Measurements from ENCODE around the gene TBC1D19.

TBC1D19 gene

DNA sequence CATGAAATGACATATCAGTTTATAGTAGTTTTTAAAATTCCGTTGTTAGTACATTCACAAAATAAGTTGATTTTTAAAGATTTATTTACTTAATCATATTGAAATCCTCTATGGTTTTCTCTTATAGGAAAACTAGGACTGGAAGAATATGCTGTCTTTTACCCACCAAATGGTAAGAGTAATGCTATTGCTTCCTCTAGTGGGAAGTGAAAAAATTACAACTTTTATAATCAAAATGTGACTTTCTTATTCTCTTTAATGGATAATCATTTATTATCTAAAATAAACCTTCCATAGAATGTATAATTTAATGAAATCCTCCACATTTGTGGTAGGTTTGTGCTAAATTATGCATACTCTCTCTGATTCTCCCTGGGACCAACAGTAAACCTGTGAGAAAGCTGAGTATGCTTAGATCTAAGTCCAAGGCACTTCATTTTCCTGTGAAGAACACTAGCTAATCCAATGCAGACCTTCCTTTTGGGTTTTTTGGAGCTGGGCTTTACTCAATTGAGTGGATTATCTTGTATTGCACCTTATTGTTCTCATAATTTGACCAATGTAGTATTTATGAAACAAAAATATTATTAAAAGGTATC is 136.2 kb downstream of the TBC1D19 start:
- DNase-seq = peak; percentile 24
- in situ Hi-C loops (cut with MboI; ENCODE audit: low pct_unique_long_range_greater_than_20kb, low sequenced_read_pairs) = no loop called here

DNA sequence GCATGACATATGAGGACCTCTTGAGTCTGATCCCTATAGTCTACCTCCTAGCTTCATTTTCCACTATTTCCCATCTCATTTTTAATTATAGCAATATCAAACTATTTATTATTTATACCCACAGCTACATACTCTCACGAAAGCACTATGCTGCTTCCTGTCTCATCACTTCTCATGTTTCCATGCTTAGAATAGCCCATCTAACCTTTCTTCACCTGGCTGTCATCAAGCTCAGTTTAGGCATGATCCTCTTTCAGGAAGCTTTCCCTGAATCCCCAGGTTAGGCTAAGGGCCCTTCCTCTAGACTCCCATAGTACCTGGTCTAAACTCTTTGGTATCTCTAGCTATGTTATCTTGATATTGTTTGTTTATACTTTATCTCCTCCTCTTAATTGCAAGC is 137.8 kb downstream of the TBC1D19 start:
- no peak for DNase-seq
- in situ Hi-C loops (cut with MboI; ENCODE audit: low pct_unique_long_range_greater_than_20kb, low sequenced_read_pairs) = no loop called here

DNA sequence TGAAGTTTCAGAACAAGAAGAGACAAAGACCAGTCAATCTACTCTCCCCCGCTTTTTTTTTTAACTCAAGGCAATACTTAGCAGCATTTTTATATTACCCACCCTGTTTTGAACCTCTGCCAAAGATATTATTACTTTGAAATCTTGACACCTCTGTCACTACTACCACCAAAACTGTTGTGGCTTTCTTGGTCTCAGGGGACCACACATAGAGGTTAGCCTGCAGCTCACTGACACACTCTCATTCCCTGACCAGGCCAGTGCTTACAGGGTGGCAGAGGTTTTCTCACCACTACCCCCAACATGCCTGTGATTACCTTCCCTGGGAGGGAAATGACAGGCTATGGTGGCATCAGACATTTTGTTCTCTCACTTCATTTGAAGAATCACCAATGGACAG is 139.3 kb downstream of the TBC1D19 start:
- no peak for DNase-seq
- in situ Hi-C loops (cut with MboI; ENCODE audit: low pct_unique_long_range_greater_than_20kb, low sequenced_read_pairs) = no loop called here

DNA sequence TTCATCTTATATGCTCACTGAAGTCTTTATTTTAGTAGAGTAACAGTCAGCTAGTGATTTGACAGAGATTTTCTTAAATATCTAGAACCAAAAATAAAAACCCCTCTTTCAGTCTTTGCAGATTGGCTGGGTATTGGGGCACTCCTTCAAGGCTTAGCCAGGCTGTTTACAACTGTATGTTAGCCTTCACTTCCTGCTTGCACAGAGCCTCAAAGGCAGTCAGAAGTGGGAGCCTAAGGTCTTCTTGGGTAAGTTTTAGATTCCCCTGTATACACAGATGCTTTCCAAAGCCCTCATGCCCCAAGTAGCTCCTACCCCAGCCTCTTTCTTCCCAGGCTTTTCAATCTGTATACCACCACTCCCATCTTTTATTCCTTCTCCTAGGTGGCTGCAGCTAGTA is 140.7 kb downstream of the TBC1D19 start:
- no peak for DNase-seq
- in situ Hi-C loops (cut with MboI; ENCODE audit: low pct_unique_long_range_greater_than_20kb, low sequenced_read_pairs) = no loop called here

DNA sequence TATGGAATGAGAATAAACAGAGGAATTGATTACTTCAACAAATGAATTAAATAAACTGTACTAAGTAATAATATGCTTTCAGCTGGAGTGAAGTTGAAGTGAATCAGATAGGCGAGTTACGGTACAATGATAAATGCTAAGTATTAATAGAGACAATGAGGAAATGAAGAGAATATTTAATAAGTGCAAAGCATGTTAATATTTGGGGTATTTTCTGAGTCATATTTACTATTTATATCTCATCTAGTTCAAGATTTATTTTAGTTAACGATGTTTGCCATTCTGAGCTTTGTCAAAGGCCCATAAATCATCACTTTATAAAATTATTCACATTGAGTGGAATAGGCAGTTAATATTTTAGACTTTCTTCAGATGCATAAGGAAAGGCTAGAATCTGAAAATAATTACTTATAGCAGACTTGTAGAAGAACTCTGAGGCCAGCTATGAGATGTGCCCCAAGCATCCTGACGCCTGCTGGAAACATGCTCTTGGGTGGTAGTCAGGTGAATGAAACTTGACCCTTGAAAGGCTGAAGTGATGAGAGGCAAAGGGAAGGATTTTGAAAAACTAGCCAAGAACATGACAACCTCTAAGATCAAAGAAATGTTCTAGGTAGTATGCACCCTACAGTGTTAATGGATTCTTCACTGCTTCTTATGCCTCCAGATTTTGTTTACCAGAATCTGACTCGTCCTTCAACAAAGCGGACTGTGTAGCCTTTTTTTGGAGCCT is 142.9 kb downstream of the TBC1D19 start:
- no peak for DNase-seq
- in situ Hi-C loops (cut with MboI; ENCODE audit: low pct_unique_long_range_greater_than_20kb, low sequenced_read_pairs) = no loop called here

DNA sequence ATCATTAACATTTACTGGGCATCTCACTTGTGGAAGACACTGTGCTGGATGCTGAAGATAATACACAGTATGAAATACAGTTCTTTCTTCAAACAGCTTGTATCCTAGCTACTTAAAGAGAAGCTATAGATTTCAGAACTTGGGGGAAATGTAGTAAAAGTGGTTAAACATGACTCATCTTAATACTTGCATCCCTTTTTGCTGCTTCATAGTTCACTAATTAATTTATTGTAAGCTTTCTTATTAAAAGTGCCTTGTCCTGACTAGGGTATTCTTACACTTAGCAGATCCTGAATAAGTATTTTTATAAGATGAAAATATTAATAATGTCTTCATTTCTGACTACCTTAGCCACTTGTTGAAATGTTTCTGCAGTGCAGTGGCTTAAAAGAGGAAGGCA is 144.0 kb downstream of the TBC1D19 start:
- no peak for DNase-seq
- in situ Hi-C loops (cut with MboI; ENCODE audit: low pct_unique_long_range_greater_than_20kb, low sequenced_read_pairs) = no loop called here

DNA sequence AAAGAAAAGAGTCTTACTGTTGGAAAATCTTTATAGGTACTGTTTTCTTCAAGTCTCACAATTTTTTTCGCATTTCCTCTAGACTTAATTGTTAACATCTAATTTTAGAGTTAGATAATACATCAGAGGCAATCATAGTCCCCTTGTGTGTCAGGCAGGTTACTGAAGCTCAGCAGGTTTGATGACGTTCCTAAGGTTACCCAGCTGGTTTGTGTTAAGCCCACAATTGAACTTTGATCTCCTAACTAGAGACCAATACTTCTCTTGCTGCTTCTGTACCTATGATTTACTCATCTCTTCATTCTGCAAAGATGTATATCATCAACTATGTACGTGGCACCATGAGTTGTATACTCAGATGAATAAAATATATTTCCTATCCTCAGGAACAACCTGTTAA is 145.1 kb downstream of the TBC1D19 start:
- in situ Hi-C loops (cut with MboI; ENCODE audit: low pct_unique_long_range_greater_than_20kb, low sequenced_read_pairs) = no loop called here
- no peak for DNase-seq

DNA sequence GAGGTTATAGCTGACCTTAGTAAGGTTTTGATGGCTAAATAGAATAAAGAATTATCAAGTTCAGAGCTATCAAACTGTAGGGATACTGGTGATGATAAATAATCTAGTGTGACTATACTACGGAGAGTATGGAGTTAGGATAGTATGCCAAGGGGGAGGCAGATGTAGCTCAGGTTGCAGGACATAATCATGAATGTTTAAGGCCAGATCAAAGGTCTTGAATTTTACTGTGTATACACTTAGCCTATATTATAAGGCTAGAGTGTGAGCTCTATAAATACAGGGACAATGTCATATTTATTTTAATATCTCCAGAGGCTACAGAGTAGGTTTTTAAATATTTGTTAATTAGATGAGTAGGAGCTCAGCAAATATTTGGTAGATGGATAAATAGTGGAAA is 145.7 kb downstream of the TBC1D19 start:
- DNase-seq = no peak
- in situ Hi-C loops (cut with MboI; ENCODE audit: low pct_unique_long_range_greater_than_20kb, low sequenced_read_pairs) = no loop called here

DNA sequence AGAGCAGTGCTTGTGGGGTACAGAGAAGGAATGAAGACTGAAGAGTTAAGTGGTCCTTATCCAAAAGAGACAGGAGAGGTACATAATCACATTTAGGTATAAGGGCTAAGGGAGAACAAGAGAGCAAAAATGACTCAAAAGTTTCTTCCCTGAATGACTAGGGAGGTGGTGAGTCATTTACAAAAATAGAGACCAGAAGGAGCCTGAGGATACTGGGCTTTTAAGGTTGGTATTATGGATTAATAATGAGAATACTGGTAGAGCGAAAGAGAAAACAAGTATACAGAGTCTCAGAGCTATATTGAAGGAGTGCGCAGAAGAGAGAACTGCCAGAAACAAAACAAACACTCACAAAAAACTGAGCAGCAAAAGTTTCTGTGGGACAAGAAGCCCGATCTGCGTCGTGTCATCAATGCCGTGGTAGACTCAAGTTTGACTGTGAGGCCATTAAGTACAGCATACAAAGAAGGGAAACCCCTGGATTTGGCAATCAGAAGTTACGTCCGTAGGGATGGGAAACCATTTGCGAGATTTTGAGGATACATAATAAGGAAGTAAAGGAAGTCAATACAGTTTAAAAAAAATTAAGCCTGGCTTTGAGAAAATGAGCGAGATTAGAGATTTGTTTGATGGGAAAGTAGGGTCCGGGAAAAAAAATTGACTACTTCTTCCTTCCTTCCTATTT is 147.6 kb downstream of the TBC1D19 start:
- in situ Hi-C loops (cut with MboI; ENCODE audit: low pct_unique_long_range_greater_than_20kb, low sequenced_read_pairs) = no loop called here
- no peak for DNase-seq

DNA sequence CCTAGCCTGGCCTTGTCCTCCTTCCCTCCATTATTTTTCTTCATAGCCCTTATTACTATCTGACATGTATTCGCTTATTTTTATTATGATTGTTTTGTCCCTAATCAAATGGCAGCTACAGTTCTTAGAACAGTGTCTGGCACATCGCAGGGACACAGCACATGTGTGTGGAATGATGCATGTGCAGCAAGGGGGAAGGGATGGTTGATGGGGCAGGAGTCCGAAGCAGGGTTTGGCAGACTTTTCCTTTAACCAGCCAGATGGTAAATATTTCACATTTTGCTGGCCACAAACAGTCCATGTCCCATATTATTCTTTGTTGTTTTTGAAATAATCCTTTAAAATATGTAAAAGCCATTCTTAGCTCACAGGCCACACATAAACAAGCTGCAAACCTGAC is 148.5 kb downstream of the TBC1D19 start:
- no peak for DNase-seq
- in situ Hi-C loops (cut with MboI; ENCODE audit: low pct_unique_long_range_greater_than_20kb, low sequenced_read_pairs) = no loop called here

DNA sequence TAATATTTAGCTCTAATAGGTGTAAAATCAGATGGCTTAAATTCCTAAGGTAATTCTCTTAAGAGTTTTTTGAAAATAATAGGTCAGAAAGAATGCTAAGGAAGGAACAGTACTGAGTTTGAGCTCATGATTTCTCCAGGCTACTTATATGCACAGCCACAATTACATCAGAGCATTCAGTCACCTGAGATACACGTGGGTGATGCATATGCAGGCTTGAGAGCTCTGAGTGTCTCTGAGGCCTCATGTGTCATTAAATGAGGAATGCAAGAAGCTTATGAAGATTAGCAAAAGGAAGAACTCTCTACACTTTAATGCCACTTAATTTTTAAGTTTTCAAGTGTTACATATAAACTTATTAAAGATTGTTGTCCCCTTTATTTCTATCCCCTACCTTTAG is 152.7 kb downstream of the TBC1D19 start:
- in situ Hi-C loops (cut with MboI; ENCODE audit: low pct_unique_long_range_greater_than_20kb, low sequenced_read_pairs) = no loop called here
- DNase-seq = no peak

DNA sequence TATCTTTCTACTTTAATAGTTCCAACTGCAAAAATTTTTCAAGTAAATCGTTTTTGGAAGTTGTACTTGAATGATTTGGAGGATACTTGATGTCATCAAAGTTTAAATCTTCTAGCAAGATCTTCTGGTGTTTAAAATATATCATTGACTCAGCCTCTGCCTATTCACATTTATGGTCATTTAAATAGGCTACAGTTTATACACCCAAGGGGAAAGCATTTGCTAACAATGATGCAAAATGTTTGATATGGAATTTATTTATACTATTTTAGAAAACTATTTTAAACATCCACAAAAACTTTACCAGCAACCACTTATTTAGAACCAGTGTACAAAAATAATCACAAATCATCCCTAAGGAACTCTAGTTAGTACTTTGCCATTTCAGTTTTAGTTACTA is 153.5 kb downstream of the TBC1D19 start:
- DNase-seq = no peak
- in situ Hi-C loops (cut with MboI; ENCODE audit: low pct_unique_long_range_greater_than_20kb, low sequenced_read_pairs) = no loop called here

DNA sequence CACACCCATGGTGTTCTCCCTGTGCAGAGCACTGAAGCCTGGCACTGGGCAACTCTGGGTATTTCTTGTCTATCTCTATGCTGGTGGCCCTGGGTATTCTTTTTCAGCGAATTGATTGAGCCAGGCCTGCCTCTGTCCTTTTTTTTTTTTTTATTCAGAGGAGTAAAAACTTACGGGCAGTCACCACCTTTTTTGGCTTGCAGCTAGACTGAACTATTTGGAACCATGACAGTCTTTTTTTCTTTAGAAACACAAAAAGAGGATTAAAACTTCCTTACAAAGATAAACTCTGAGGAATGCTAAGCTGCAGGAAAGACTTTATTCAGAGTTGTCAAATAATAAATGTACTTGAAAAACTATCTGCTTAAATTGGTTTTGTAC is 157.6 kb downstream of the TBC1D19 start:
- in situ Hi-C loops (cut with MboI; ENCODE audit: low pct_unique_long_range_greater_than_20kb, low sequenced_read_pairs) = no loop called here
- no peak for DNase-seq

DNA sequence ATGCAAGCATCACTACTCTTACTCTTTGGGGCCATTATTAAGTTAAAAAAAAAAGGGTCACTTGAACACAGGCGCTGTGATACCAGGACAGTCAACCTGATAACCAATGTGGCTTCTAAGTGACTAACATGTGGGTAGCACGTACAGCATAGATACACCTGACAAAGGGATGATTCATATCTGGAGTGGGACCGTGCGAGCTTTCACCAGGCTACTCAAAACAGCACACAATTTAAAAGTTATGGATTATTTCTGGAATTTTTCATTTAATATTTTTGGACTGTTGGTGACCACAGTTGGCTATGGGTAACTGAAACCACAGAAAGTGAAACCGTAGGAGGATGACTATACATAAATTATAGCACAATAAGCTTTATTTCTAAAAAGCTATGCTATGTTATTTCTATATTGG is 162.9 kb downstream of the TBC1D19 start:
- in situ Hi-C loops (cut with MboI; ENCODE audit: low pct_unique_long_range_greater_than_20kb, low sequenced_read_pairs) = no loop called here

DNA sequence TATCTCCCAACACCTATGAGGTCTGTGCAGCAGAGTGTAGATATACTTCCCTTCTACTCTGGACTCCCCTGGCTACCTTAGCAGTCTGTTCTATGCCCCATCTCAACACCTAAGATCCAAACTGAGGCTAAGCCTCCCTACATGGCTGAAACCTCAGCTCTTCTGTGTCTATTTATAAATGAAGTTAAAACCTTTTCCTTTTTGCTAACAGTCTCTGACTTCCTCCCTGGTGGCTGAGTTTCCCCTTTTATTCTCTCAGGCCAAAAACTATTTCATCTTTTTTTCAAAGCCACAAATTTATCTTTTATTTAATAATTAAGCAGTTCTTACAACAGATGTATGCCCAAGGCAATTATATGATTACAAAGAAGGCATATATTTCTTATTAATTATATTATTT is 164.9 kb downstream of the TBC1D19 start:
- DNase-seq = peak; percentile 41
- in situ Hi-C loops (cut with MboI; ENCODE audit: low pct_unique_long_range_greater_than_20kb, low sequenced_read_pairs) = no loop called here

More for the DNA sequence above, 162.9 kb downstream of the TBC1D19 start:
- no peak for DNase-seq

DNA sequence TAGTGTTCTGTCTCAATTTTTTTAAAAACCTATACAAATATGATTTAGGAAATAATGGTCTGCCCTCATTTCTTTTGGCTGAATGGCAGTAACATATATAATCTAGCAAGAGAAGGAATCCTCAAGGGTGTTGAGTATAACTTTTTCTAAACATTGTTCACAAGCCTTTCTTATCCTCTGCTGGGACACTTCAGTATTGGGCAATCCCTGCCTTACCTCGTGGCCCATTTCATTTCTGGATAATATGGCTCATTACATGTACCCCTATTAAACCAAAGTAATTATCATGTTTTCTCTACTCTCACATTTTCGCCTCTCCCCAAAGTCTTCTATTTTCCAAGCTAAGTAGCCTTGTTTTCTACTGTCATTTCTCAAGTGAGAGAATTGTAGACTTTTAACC is 166.0 kb downstream of the TBC1D19 start:
- in situ Hi-C loops (cut with MboI; ENCODE audit: low pct_unique_long_range_greater_than_20kb, low sequenced_read_pairs) = no loop called here

DNA sequence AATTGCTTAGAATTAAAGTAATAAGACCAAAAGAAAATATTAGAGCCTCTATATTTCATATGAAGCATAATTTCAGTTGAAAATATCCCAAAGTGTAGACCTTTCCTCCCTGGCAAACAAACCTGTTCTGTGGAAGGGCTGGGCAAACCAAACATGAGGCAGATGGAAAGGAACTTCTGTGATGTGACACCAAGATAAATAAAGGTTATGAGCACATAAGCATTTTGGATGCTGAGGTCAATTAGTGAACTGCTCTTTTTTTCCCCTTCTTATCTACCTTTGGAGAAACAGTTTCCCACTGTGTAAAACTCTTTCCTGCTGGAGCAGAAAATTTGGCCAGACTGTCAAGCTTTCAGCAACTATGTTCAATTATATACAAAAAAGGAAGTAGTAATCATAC is 167.1 kb downstream of the TBC1D19 start:
- DNase-seq = peak; percentile 8
- in situ Hi-C loops (cut with MboI; ENCODE audit: low pct_unique_long_range_greater_than_20kb, low sequenced_read_pairs) = no loop called here

More for the DNA sequence above, 166.0 kb downstream of the TBC1D19 start:
- DNase-seq = no peak

DNA sequence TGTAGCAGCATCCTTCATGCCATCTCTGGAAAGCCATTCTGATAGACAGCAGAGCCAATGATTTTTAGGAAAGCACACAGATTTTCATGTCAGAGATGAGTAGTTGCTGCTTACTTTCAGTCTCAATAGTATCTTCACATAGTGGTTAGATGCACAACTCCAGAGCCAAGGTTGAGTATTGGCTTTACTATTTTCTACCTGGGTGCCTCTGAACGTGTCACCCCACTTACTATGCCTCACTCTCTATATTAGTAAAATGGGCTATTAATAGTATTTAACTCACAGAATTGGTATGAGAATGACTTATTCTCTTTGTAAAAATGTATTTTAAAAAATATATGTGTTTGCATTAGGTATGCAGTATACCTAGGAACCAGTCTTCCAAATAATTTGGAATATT is 168.0 kb downstream of the TBC1D19 start:
- DNase-seq = no peak
- in situ Hi-C loops (cut with MboI; ENCODE audit: low pct_unique_long_range_greater_than_20kb, low sequenced_read_pairs) = no loop called here

DNA sequence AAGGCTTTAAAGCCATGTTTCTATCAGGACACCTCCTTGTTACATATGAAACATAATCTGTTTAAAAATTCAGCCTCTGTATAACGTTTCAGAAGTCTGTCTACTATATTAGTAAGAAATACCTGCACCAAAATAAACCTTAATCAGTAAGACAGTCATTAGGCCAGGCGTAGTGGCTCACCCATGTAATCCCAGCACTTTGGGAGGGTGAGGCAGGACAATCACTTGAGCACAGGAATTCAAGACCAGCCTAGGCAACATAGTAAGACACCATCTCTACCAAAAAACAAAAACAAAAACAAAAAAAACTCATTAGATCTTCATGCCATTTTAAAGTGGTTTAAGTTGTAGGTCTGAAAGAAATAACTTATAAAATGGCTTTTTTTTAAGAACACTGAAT is 169.3 kb downstream of the TBC1D19 start:
- in situ Hi-C loops (cut with MboI; ENCODE audit: low pct_unique_long_range_greater_than_20kb, low sequenced_read_pairs) = no loop called here

DNA sequence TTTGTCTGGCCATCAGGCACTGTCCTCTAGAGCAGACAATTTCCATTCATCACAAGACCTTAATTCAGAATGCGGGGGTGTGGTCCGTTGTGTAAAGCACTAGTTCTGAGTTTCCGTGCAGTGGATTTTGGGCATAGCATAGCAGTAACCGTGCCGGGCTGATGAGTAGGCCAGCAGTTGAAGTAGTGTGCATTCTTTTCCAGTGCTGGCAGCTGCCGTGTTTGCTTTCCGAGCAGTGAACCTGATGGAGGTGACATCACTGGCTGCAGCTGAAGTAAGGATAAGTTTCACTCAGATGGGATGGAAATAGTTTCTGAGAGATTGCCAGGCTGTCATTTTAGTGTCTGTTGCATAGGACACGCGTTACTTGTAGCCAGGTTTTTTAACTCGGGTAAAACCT is 169.7 kb downstream of the TBC1D19 start:
- DNase-seq = no peak
- in situ Hi-C loops (cut with MboI; ENCODE audit: low pct_unique_long_range_greater_than_20kb, low sequenced_read_pairs) = no loop called here

More for the DNA sequence above, 169.3 kb downstream of the TBC1D19 start:
- DNase-seq = no peak

DNA sequence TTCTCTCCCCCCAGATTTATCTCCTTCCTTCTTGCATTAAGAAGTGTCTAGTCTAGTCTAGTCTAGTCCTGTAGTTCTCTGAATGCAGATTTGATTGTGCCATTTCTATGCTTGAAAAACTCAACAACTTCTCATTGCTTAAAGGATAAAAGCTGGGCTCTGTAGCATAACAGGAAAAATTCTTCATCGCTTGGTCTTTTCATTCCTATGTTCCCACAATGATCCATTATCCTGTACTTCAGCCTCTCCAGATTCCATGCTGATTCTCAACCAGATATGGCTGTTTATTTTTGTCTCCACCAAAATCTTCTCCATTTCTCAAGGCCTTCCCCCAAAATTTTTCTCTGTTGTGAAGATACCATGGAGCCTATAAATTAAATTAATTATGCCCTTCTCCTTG is 173.9 kb downstream of the TBC1D19 start:
- no peak for DNase-seq
- in situ Hi-C loops (cut with MboI; ENCODE audit: low pct_unique_long_range_greater_than_20kb, low sequenced_read_pairs) = no loop called here
